GM23338 (cell line): ENCODE results near the gene ALX3. TPM values are rescaled to one million over a fixed set of nuclear protein-coding genes. Genes with fewer than 3 reads are reported as not detected.

Experiments used
- ATAC-seq: fragments of 200-7000 bp; cut with Tn5 transposase; 3 replicates; pipeline ENCODE4 v1.9.1; 2020
- DNase-seq: peaks from one replicate; pipeline ENCODE4 v3.0.0-alpha.2; 2015; ENCODE audit warnings: low spot score
- H2AFZ ChIP-seq: fragments of 200-600 bp; sonication (generic); 2 replicates; pipeline ENCODE4 v1.8.0; 2016; ENCODE audit warnings: antibody characterized with exemption, mild to moderate bottlenecking, moderate library complexity
- H3F3A ChIP-seq: fragments of 200-600 bp; sonication (generic); replicated peaks from 2 replicates; pipeline ENCODE4 v1.8.0; 2017; ENCODE audit warnings: antibody characterized with exemption, mixed run types, low read depth
- H3K27ac ChIP-seq: fragments of 200-600 bp; sonication (generic); 2 replicates; pipeline ENCODE4 v1.6.1; 2016; ENCODE audit warnings: low read depth
- H3K27me3 ChIP-seq: fragments of 200-600 bp; sonication (generic); 2 replicates; pipeline ENCODE4 v1.8.0; 2016; ENCODE audit warnings: mild to moderate bottlenecking, mixed run types, moderate library complexity; ENCODE audit not compliant: insufficient read depth
- H3K36me3 ChIP-seq: fragments of 200-600 bp; sonication (generic); 2 replicates; pipeline ENCODE4 v1.8.0; 2016; ENCODE audit warnings: mild to moderate bottlenecking; ENCODE audit not compliant: insufficient read depth
- H3K4me1 ChIP-seq: fragments of 200-600 bp; sonication (generic); 2 replicates; pipeline ENCODE4 v1.8.0; 2016; ENCODE audit warnings: mild to moderate bottlenecking, moderate library complexity; ENCODE audit not compliant: insufficient read depth
- H3K4me2 ChIP-seq: fragments of 200-600 bp; sonication (generic); 2 replicates; pipeline ENCODE4 v1.7.1; 2017; ENCODE audit warnings: mixed run types
- H3K4me3 ChIP-seq: fragments of 200-600 bp; sonication (generic); 2 replicates; pipeline ENCODE4 v1.6.1; 2016; ENCODE audit warnings: mixed run types
- H3K79me2 ChIP-seq: fragments of 200-600 bp; sonication (generic); replicated peaks from 2 replicates; pipeline ENCODE4 v1.8.0; 2017; ENCODE audit warnings: mild to moderate bottlenecking; ENCODE audit not compliant: insufficient read depth
- H3K9me2 ChIP-seq: fragments of 200-600 bp; sonication (generic); 2 replicates; pipeline ENCODE4 v1.8.0; 2017; ENCODE audit not compliant: insufficient read depth
- H4K20me1 ChIP-seq: fragments of 200-600 bp; sonication (generic); replicated peaks from 2 replicates; pipeline ENCODE4 v1.8.0; 2017; ENCODE audit warnings: mild to moderate bottlenecking; ENCODE audit not compliant: insufficient read depth
- H3K27ac Mint-ChIP-seq: 2 replicates; pipeline ENCODE4 v1.8.0; 2020; ENCODE audit warnings: inconsistent platforms, mild to moderate bottlenecking, moderate library complexity, mixed read lengths
- H3K27me3 Mint-ChIP-seq: 3 replicates; pipeline ENCODE4 v1.8.0; 2022; ENCODE audit warnings: low read depth, mild to moderate bottlenecking, moderate library complexity, mixed read lengths, inconsistent platforms; ENCODE audit not compliant: insufficient read depth, poor library complexity
- H3K36me3 Mint-ChIP-seq: 3 replicates; pipeline ENCODE4 v1.8.0; 2021; ENCODE audit warnings: low read depth, mild to moderate bottlenecking, inconsistent platforms, moderate library complexity, mixed read lengths
- H3K4me1 Mint-ChIP-seq: 3 replicates; pipeline ENCODE4 v1.8.0; 2020; ENCODE audit warnings: mild to moderate bottlenecking, inconsistent platforms, mixed read lengths
- H3K4me3 Mint-ChIP-seq: 3 replicates; pipeline ENCODE4 v1.8.0; 2021; ENCODE audit warnings: moderate library complexity, mild to moderate bottlenecking, inconsistent platforms, mixed read lengths
- H3K9me3 Mint-ChIP-seq: 3 replicates; pipeline ENCODE4 v1.8.0; 2020; ENCODE audit warnings: moderate library complexity, mild to moderate bottlenecking, inconsistent platforms, mixed read lengths
- CREB1 ChIP-seq: fragments of 250-450 bp; sonication (Bioruptor Pico); IDR thresholded peaks from 2 replicates; pipeline ENCODE4 v1.5.0; 2020; ENCODE audit warnings: low read depth, mild to moderate bottlenecking, moderate library complexity
- CTCF ChIP-seq, 2 experiments: fragments of 200-600 bp in 1 of 2; sonication (generic) in 1 of 2; conservative IDR thresholded peaks; 2 replicates each; pipeline versions ENCODE4 v1.5.1 to v1.6.1; 2016 to 2017; ENCODE audit warnings: antibody characterized with exemption in 2 of 2, low read depth in 2 of 2, mild to moderate bottlenecking in 2 of 2, moderate library complexity in 1 of 2
- ETS1 ChIP-seq: IDR thresholded peaks from 2 replicates; pipeline ENCODE4 v1.6.1; 2016; ENCODE audit warnings: antibody characterized with exemption
- EZH2 ChIP-seq: fragments of 200-600 bp; sonication (generic); IDR thresholded peaks from one replicate; pipeline ENCODE4 v1.8.0; 2017; ENCODE audit warnings: antibody characterized with exemption, mild to moderate bottlenecking, low read depth; ENCODE audit not compliant: unreplicated experiment
- EZH2phosphoT487 ChIP-seq: fragments of 200-600 bp; sonication (generic); IDR thresholded peaks from one replicate; pipeline ENCODE4 v1.8.1; 2018; ENCODE audit warnings: antibody characterized with exemption; ENCODE audit not compliant: unreplicated experiment
- JUNB ChIP-seq: IDR thresholded peaks from one replicate; pipeline ENCODE4 v1.6.1; 2016; ENCODE audit warnings: antibody characterized with exemption; ENCODE audit not compliant: unreplicated experiment
- NANOG ChIP-seq: IDR thresholded peaks from 2 replicates; pipeline ENCODE4 v1.6.1; 2016; ENCODE audit warnings: antibody characterized with exemption, borderline replicate concordance
- POLR2AphosphoS5 ChIP-seq: IDR thresholded peaks from 2 replicates; pipeline ENCODE4 v1.6.1; 2016; ENCODE audit warnings: antibody characterized with exemption, low read depth
- REST ChIP-seq: IDR thresholded peaks from one replicate; pipeline ENCODE4 v1.6.1; 2018; ENCODE audit warnings: antibody characterized with exemption; ENCODE audit not compliant: unreplicated experiment
- STAT1 ChIP-seq: IDR thresholded peaks from one replicate; pipeline ENCODE4 v1.6.1; 2016; ENCODE audit warnings: antibody characterized with exemption; ENCODE audit not compliant: unreplicated experiment
- ZNF114 ChIP-seq: fragments of 250-450 bp; sonication (Bioruptor Pico); IDR thresholded peaks from 2 replicates; pipeline ENCODE4 v1.5.0; 2020; ENCODE audit warnings: mild to moderate bottlenecking, moderate library complexity
- ZNF331 ChIP-seq: fragments of 250-450 bp; sonication (Bioruptor Pico); IDR thresholded peaks from 2 replicates; pipeline ENCODE4 v1.5.0; 2020; ENCODE audit warnings: low read depth, mild to moderate bottlenecking, moderate library complexity
- ZNF462 ChIP-seq: fragments of 250-450 bp; sonication (Bioruptor Pico); IDR thresholded peaks from 2 replicates; pipeline ENCODE4 v1.5.0; 2020; ENCODE audit warnings: mild to moderate bottlenecking, moderate library complexity
- polyA plus RNA-seq: library from polyadenylated mRNA; unstranded; fragments of >200 nt; fragmentation: Nextera tagmentation; extraction: Ambion mirVana; gene quantifications from 2 replicates; pipeline ENCODE4 v1.2.1, GENCODE V29; 2016
- total RNA-seq: library from RNA; depleted of rRNA; stranded (reverse); fragments of >200 nt; shearing (Covaris generic); gene quantifications from 2 replicates; pipeline ENCODE4 v1.2.3, GENCODE V29; 2014

ALX3 gene
- total and polyA plus RNA-seq, 2 experiments from 2014 or later: not detected

- Mint-ChIP-seq H3K9me3 (no peaks in the 10 kb centered on the region), H3K27ac (no peak overlapping the region), H3K27me3 (peaks cover 16% of the 10 kb centered on the region), H3K4me1 (0 out of 3 replicates have a peak, but pooled peaks cover 3% of the 10 kb centered on the region), H3K36me3 (no peaks in the 10 kb centered on the region), H3K4me3 (no peak overlapping the region)
- Histone ChIP-seq H2AFZ (no peak overlapping the region), H3K36me3 (no peaks in the 10 kb centered on the region), H3K27ac (no peak overlapping the region), H3K9me2 (no peaks in the 10 kb centered on the region), H3K79me2 (no peaks in the 10 kb centered on the region), H3K4me3 (no peak overlapping the region), H4K20me1 (no peaks in the 10 kb centered on the region), H3K4me1 (no peaks in the 10 kb centered on the region), H3K27me3 (no peaks in the 10 kb centered on the region), H3F3A (no peaks in the 10 kb centered on the region), H3K4me2 (no peak overlapping the region)
- no peak for TF ChIP-seq JUNB
- TF ChIP-seq CTCF (conservative IDR thresholded peaks at IDR 0.05; ENCODE audit: low read depth in 2 of 2): no peak
- no peak for TF ChIP-seq EZH2phosphoT487
- no peak for TF ChIP-seq ZNF462 (CRISPR knock-in tag)
- no peak for TF ChIP-seq NANOG
- no peak for TF ChIP-seq CREB1 (CRISPR knock-in tag)
- TF ChIP-seq STAT1: no peak
- TF ChIP-seq POLR2AphosphoS5: no peak
- no peak for TF ChIP-seq REST
- TF ChIP-seq ZNF114: no peak
- no peak for TF ChIP-seq ZNF331 (CRISPR knock-in tag)
- no peak for TF ChIP-seq ETS1
- TF ChIP-seq EZH2: no peak
- ATAC-seq (no peak; the same call in 2 of the 3 replicates), DNase-seq (no peak)
Observed at GRCh38 chr1:110098222-110099026, 28.0 kb upstream of the ALX3 start.
